NCI-H2107 (cell line): ENCODE data around the gene CBLL1.

Experiments
- DNase-seq: peaks from one replicate; lab custom pipeline; 2025; lab: John Stamatoyannopoulos, UW

Gene CBLL1, protein sequence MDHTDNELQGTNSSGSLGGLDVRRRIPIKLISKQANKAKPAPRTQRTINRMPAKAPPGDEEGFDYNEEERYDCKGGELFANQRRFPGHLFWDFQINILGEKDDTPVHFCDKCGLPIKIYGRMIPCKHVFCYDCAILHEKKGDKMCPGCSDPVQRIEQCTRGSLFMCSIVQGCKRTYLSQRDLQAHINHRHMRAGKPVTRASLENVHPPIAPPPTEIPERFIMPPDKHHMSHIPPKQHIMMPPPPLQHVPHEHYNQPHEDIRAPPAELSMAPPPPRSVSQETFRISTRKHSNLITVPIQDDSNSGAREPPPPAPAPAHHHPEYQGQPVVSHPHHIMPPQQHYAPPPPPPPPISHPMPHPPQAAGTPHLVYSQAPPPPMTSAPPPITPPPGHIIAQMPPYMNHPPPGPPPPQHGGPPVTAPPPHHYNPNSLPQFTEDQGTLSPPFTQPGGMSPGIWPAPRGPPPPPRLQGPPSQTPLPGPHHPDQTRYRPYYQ

DNA sequence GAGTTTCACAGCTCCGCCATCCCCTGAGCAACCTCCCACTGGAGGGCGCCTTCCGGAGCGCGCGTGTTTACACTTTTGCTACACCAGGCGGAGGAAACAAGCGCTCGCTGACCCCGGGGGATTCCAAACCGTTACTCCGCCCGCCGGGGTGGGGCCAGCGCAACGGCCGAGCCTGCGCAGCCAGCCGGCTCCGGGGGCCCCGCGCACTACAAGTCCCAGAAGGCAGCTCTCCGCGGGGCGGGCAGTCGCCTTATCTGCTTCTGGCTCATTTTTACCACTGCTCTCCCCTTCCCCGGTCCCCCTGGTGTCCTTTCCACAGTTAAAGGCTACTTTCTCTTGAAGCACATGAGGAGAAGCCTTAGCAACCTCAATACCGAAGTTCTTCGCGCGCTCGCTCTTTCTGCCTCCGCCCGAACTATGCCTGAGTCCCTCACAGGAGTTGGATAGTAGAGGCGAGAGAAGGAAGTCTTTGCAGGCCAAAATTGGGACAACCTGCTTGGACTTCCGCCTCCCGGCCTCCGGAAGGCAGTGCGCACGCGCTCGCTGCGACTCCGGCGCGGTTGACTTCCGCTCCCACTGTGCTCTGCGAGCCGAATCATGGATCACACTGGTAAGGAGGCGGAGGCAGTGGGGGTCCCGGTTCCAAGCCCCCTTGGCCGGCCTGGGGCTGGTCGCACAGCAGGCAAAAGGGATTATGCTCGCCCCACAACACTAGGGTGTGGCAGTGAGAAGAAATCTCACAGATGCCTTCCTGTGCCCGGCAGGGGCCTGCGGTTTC lies at the start of gene CBLL1:
Gene CBLL1, plus strand, starts transcription at position 576 of the 778 bp plus-strand sequence. Its CDS starts 22 bp downstream, at position 598.
- DNase-seq: peak; percentile 93

DNA sequence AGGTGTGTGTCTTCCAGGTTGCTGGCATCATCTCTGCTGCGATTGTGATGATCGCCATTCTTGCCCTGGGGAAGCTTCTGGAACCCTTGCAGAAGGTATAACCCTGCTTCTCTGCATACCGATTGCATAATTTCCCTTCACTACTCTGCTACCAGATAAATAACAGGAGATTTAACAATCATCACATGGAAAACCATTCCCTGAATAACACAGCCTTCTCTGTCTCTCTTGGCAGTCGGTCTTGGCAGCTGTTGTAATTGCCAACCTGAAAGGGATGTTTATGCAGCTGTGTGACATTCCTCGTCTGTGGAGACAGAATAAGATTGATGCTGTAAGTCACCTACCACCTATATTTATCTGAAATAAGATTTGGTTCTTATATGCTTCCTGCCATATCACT lies 49.6 kb upstream of the CBLL1 start:
- DNase-seq: no peak

DNA sequence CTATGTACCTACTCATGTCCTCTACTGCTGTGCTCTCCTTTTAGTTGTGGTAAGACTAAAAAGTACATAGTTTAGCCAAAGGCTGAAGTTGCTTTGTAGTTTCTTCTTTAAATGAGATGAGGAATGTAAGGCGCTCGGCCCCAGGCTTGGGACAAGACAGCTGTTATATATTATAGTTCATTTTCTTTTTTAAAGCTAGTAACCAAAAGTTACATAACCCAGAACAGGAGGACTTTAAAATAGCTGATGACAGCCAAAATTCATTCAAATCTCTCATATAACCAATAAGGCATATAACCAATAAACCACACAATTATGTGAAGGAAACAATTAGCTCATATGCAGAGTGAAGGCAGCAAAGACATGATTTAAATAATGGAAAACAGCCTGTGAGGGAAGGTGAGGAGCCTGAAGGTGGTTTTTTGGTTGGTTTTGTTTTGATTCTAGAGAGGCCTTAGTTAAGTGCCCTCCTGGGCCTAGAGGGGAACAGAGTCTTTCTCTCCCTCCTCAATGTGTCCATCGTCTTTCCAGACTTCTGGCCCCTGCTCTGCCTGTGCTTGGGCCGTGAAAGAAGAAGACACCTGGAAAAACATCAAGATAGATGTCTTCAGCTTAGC lies 47.5 kb upstream of the CBLL1 start:
- no peak for DNase-seq

DNA sequence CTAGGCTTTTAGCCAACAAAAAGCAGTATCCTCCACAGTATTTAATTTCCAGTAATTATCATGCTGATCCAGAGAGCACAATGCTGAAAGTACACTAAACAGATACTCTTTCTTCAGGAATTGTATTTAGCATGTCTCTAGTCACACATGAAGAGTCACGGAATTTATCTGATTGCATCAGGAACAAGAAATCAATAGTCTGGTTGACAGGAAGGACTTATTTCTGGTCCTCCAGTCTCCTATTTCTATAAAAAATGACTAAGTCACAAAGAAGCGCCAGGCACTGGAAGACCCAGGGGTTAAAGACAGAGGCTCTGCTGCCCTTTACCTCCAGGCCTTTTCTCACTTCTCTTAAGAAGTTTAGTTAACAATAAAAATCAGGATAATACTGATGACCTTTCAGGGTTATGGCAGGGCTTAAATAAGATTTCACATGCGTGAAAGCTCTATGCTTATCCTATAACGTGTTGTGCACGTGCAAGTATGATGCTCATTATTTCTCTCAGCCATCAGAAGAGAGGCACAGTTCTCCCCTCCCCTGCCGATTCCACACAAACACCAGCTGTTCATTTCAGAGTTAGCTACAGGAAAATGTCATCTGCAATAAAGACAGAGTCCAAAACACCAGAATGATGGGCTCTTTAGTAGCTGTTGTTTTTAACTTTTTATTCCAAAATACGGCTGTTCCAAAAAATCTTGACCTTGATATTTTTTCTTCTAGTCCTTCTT lies 46.5 kb upstream of the CBLL1 start:
- DNase-seq: no peak

DNA sequence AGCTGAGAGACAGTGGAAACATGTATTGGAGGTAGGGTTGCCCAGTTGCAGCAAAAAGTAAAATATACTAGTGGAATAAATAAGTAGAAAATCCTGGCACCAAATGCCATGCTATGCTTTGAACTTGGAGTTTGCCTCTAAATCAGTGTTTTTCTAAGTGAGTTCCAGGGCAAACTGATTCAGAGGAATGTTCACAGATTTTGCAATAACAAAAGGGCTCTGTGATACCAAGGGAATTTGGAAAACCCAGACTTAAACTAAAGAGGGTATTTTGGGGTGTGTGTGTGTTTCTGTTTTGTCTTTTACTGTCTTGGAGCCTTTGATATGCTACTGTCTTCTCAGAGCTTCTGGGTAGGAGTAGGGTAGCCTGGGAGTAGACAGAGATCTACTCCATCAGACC lies 43.4 kb upstream of the CBLL1 start:
- DNase-seq: no peak

DNA sequence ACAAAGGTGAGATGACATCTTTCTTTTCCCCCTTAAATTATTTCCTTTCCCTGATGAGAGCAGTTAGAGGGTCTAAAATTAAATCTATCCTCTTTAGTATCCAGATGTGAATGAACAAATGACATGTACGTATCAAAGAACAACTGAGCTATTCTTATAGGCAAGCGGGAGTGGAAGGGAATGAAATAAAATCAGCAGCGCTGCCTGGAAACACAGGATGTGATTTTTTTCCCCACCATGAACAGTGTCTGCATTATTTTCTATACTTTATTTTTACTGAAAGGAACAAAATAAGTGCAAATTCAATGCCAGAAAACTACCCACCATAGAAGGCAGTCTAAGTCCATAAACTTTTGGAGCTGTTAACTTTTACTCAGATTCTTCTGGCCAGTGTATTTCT lies 42.8 kb upstream of the CBLL1 start:
- no peak for DNase-seq

DNA sequence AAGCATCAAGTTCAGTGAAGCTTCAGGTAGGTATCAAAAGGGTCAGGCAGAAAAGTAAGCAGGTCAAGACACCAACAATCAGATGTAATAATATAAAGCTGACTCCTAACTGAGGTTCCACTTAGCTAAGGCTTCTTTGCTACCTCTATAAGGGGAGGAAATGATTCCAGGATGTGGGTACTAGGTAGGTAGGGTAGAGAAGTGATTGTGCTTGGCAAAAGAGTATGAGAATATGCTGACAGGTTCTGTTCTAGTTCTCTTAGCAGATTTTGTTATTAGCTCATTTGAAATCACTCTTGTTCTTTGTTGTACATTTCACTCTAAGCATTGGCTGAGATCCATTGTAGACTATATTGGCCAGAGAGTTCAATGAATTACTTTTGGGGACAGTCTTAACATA lies 40.7 kb upstream of the CBLL1 start:
- no peak for DNase-seq

DNA sequence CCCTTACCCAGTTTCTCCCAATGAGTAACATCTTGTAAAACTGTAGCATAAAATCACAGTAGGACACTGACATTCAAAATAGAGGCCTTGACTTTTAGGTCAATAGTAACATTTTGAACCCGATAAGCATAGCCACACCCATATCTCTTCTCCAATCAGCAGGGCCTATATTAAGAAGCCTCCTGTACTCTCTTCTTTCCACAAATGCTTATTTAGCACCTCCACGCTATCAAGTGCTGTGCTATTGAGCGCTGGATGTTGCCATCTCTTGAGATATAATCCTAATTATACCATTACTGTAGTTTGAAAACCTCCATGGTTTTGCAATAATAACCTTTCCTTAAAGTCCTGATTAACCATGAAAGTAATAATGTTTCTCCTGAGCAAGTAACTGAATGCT lies 40.1 kb upstream of the CBLL1 start:
- DNase-seq: no peak

DNA sequence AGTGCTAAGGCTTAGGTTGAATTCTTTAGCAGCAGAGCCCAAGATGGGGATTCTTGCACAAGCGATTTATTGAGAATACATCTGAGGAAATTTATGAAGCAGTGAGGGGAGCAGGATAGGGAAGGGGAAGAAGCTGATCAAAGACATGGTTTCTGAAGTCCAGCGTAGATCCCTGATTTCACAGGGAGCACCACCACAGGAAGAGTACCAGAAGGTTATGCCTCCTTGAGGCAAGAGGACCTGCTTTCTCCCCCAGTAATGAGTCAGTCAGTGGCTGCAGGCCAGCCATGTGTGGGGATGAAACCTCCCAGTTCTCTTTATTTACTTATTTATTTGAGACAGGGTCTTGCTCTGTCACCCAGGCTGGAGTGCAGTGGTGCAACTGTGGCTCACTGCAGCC lies 35.0 kb upstream of the CBLL1 start:
- DNase-seq: no peak

DNA sequence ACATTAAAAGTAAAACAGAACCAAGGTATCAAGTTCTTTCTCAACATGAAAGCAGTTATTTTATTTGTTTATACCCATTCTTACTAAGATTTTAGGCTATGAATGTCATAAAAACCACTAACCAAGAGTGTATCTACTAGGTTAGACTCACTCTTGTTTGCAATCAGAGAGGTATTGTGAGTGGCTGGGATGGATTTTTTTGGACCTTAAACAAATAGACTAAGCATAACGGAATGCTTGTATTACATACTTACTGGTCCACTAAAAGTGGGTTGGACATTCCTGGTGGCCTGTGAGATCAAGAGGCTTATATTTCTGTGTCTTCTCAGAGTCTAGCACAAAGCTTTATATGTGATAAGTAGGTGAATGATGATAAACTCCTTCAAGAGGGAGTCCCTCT lies 32.6 kb upstream of the CBLL1 start:
- no peak for DNase-seq

DNA sequence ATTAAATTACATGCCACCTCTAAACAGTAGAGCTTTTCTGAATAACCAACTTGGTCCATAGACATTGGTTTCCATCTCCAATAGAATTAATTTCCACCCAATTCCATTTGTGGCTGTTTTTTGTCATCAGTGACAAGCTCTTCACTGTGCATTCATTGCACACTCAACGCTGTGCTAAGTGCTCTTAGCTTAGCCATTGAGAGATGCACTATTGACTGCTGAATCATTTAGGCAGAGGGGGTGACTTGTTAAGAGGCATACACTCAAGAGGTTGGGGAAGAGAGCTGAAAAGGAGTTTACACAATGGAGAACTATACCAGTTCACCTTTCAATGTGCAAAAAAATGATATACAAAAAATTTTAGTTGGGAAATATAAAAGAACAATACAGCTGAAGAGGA lies 31.9 kb upstream of the CBLL1 start:
- DNase-seq: peak; percentile 84

DNA sequence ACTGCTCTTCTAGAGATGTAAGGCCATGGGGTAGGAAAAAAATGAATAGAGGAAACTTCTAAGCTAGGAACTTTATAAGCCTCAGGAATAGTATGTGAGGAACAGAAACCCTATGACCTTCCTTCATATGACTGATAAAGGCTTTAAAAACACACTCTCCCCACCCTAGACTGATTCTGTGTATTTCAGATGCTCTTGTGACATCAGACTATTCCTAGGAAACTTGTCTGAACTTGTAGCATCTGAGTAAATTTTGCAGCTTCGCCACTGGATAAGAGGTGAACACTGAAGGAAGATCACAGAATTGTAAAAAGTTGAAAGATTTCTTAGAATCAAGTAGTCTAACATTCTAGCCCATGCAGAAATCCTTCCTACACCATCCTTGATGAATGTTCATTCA lies 31.0 kb upstream of the CBLL1 start:
- DNase-seq: no peak

DNA sequence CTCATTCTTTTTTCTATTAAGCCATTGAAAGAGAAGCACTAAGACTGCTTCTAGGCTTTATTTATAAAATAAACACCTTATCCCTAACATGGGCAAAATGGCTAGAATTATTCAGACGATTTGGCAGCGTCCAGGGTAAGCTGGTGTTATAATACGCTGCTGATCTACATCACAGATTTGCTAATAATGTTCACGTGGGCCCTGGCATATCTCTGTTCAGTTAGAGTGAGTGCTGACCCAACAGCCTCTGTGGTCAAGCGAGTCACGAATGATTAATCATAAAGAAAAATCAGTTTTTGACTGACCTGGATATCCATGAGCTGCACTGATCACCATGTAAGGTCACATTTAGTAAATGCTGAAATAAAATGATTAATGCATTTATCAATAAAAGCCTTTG lies 28.4 kb upstream of the CBLL1 start:
- DNase-seq: no peak

DNA sequence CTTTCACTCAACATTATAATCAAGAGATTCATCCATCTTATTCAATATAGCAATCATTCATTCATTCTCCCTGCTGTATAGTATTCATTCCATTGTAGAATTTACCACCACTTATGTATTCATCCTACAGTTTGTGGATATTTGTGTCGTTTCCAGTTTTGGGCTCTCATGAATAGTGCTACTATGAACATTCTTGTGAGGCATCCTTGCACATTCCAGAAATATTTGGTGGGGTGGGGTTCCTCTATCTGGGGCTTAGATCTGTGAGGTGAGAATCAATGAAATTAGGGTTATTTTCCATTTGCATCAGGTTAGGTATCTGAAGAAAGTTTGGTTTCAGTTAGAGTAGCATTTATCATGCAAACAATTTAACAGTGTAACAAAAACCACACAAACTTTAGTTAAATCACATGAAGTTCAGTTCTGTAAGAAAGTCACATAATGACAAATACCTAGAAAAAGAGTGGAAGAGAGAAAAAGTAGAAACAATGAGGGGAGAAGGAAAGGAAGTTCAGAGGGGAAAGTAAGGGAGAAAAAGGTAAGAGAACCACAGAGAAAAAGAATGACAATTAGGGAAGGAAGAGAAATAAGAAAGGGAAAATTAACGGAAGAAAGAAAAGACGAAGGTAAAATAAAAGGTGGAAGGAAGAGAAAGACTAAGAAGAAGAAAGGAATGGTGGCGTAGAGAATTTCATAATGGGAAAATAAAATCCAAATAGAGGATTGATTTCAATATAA lies 25.3 kb upstream of the CBLL1 start:
- DNase-seq: no peak

DNA sequence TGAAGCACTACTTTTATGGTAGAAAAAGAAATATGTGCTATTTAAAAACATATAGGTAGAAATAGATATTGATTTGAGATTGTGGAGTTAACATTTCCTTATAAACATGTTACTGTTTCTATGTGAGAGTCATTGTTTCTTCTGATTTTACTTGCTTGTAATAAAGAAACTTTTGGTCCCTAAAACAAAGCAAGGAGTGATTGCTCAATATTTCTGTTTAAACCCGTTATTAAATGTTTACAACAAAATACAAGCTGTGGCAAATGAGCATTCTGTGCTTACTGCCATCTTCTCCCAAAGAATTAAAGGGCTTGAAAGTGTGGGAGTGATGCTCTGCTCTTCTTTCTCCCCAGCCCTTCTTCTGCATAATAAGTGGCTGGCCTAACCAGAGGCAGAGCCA lies 22.7 kb upstream of the CBLL1 start:
- no peak for DNase-seq

DNA sequence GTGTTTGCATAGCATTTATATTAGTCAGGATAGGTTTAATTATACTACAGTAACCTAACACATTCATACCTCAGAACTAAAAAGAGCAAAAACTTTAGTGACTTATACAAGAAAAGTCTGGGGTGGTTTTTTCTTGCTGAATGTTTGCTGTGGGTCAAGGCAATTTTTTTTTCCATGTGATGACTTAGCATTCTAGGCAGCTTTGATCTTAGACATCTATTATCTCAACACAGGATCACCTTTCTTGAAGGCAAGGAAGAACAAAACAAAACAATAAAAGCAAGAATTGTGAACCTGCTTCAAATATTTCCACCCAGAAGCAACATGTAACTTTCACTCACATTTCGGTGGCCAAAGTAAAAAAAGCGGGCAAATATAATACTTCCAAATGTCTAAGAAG lies 20.7 kb upstream of the CBLL1 start:
- DNase-seq: no peak

DNA sequence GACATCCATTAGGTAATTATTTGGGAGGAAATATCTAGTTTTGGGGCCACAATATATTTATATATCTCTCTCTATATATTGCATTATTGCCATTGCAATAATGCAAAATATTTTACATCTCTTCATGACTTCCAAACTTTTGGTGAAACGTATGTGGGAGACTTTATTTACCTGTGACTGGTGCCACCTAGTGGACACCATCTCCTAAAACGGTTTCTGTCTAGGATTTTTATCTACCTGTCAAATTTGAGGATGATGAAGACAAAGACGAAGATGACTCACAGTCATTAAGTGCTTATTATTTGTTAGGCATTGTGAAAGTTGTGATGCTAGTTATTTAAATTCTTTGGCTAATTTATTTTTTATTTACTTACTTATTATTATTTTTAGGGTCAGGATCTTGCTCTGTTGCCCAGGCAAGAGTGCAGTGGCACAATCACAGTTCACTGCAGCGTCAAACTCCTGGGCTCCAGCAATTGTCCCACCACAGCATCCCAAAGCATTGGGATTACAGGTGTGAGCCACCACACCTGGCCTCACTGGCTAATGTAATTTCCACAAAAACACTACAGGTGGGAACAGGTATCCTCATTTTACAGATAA lies 18.7 kb upstream of the CBLL1 start:
- peak; percentile 46 for DNase-seq

DNA sequence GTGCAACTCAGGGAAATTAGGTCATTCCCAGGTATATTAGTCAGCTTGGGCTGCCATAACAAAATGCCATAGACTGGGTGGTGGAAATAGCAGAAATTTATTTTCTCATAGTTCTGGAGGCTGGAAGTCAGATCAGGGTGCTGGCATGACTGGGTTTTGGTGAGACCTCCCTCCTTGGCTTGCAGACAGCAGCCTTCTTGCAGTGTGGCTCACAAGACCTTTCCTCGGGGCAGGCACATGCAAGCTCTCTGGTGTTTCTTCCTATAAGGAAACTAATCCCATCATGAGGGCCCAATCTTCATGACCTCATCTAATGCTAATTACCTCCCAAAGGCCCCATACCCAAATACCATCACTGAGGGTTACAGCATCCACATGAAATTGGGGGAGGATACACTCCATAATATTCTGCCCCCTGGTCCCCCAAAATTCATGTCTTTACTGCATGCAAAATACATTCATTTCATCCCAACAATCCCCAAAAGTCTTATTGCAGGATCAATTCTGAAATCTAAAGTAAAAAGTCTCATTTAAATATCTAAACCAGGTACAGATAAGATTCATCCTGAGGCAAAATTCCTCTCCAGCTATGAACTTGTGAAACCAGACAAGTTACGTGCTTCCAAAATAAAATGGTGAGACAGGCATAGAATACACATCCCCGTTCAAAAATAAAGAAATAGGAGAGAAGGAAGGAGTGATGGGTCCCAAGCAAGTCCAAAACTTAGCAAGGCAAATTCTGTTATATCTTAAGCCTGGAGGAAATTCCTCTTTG lies 17.4 kb upstream of the CBLL1 start:
- no peak for DNase-seq

DNA sequence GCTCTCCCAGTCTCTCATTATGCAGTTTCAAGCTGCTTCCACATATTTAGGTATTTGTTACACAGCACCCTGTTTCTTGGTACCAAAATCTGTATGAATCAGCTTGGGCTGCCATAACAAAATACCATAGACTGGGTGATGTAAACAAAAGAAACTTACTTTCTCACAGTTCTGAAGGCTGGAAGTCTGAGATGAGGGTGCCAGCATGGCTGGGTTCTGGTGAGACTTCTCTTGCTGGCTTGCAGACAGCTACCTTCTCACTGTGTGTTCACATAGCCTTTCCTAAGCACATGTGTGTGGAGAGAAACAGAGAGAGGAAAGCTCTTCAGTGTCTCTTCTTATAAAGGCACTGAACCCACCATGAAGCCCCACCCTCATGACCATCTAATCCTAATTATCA lies 15.7 kb upstream of the CBLL1 start:
- no peak for DNase-seq
